ENCODE measurements around the gene ATN1.

Gene ATN1

GRCh38 chr12:6912164-6912935 is 15.4 kb upstream of the ATN1 start:
- no peaks in the 10 kb centered on the region; the same call in 1 of the 2 replicates for H3K36me3 ChIP-seq (ENCODE audit: control insufficient read depth, insufficient read depth, low read length)
- DNase-seq (ENCODE audit: extremely low read depth, insufficient read length), result no peak
- H3K4me3 ChIP-seq (replicated peaks; ENCODE audit: low read depth, low read length), result no peak overlapping the region
- TF ChIP-seq CTCF (IDR thresholded peaks at IDR 0.05; ENCODE audit: insufficient read depth, low read length, poor library complexity, severe bottlenecking), result no peak
- H3K27me3 ChIP-seq (replicated peaks; ENCODE audit: control insufficient read depth, insufficient read depth, low read length), result no peaks in the 10 kb centered on the region

GRCh38 chr12:6914246-6914946 is 13.4 kb upstream of the ATN1 start, which contains the start of gene ENO2:
Gene ENO2 (plus strand): TSS chr12:6914580. CDS start chr12:6915833, 1,253 bp downstream.
- DNase-seq (ENCODE audit: extremely low read depth, insufficient read length), result peak; percentile 70
- Histone ChIP-seq H3K36me3 (ENCODE audit: control insufficient read depth, insufficient read depth, low read length) (peaks cover 2% of the 10 kb centered on the region), H3K27me3 (replicated peaks; ENCODE audit: control insufficient read depth, insufficient read depth, low read length) (no peaks in the 10 kb centered on the region)

DNA sequence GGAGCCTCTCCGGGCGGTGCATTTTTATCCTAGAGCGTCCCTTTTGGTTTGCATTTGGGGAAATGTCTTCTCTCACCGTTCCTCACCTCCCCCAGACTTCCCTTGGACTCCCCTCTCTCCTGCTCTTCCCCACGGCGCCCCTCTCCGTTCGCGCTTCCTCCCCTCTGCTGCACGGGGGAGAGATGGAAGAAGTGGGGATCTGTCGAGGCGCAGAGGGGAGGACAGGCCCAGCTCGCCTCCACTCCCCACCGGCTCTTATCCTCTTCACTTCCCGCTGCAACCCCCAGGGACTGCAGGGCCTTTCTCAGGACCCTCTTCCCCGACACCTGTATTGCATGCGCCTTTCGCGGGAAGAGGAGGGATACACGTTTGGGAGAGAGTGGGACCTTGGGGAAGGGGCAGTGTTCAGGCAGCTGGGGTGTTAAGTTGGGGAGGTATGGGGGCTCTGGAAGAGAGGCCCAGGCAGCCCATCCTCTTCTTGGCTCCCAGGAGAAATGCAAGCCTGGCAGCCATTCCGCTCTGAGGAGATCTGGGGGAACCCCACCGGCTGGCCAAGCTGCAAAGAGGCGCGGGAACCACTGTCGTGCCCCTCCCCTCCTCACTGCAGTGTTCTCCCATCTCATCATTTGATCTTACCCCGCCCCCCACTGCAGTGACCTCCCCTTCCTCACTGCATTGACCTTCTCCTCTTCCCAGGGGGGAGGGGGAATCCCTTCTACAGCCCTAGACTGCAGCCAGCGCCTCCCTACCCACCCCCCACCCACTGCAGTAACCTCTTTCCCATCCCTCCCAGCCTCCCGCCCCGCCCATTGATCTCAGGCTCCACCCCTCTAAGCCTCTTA is 12.6 kb upstream of the ATN1 start:
- no peak for TF ChIP-seq CTCF (IDR thresholded peaks at IDR 0.05; ENCODE audit: insufficient read depth, low read length, poor library complexity, severe bottlenecking)
- no peak for DNase-seq (ENCODE audit: extremely low read depth, insufficient read length)
- Histone ChIP-seq H3K36me3 (ENCODE audit: control insufficient read depth, insufficient read depth, low read length) (peaks cover 2% of the 10 kb centered on the region), H3K27me3 (replicated peaks; ENCODE audit: control insufficient read depth, insufficient read depth, low read length) (no peaks in the 10 kb centered on the region), H3K4me3 (replicated peaks; ENCODE audit: low read depth, low read length) (peak overlapping the region; percentile 62)

More at GRCh38 chr12:6914246-6914946, 13.4 kb upstream of the ATN1 start, which contains the start of gene ENO2:
- H3K4me3 ChIP-seq (replicated peaks; ENCODE audit: low read depth, low read length), result peak within 1 kb of the TSS; percentile 62
- no peak for TF ChIP-seq CTCF (IDR thresholded peaks at IDR 0.05; ENCODE audit: insufficient read depth, low read length, poor library complexity, severe bottlenecking)

- H3K36me3 ChIP-seq (ENCODE audit: control insufficient read depth, insufficient read depth, low read length), result peaks cover 2% of the 10 kb centered on the region
- no peak for DNase-seq (ENCODE audit: extremely low read depth, insufficient read length)
- no peak for TF ChIP-seq CTCF (IDR thresholded peaks at IDR 0.05; ENCODE audit: insufficient read depth, low read length, poor library complexity, severe bottlenecking)
- no peaks in the 10 kb centered on the region for H3K27me3 ChIP-seq (replicated peaks; ENCODE audit: control insufficient read depth, insufficient read depth, low read length)
- peak overlapping the region; percentile 62 for H3K4me3 ChIP-seq (replicated peaks; ENCODE audit: low read depth, low read length)
Measured at GRCh38 chr12:6915789-6916285, 11.9 kb upstream of the ATN1 start.

GRCh38 chr12:6916426-6917200 is 11.1 kb upstream of the ATN1 start:
- Histone ChIP-seq H3K4me3 (replicated peaks; ENCODE audit: low read depth, low read length) (no peak overlapping the region), H3K36me3 (ENCODE audit: control insufficient read depth, insufficient read depth, low read length) (peaks cover 2% of the 10 kb centered on the region), H3K27me3 (replicated peaks; ENCODE audit: control insufficient read depth, insufficient read depth, low read length) (no peaks in the 10 kb centered on the region)
- no peak for TF ChIP-seq CTCF (IDR thresholded peaks at IDR 0.05; ENCODE audit: insufficient read depth, low read length, poor library complexity, severe bottlenecking)
- DNase-seq (ENCODE audit: extremely low read depth, insufficient read length), result no peak
